ENCODE measurements around the gene PAX5. TPM values are rescaled to one million over a fixed set of nuclear protein-coding genes. Genes with fewer than 3 reads are reported as not detected.

The PAX5 gene
- total RNA-seq, 1 experiment from 2014 or later, result 6.6 TPM

DNA sequence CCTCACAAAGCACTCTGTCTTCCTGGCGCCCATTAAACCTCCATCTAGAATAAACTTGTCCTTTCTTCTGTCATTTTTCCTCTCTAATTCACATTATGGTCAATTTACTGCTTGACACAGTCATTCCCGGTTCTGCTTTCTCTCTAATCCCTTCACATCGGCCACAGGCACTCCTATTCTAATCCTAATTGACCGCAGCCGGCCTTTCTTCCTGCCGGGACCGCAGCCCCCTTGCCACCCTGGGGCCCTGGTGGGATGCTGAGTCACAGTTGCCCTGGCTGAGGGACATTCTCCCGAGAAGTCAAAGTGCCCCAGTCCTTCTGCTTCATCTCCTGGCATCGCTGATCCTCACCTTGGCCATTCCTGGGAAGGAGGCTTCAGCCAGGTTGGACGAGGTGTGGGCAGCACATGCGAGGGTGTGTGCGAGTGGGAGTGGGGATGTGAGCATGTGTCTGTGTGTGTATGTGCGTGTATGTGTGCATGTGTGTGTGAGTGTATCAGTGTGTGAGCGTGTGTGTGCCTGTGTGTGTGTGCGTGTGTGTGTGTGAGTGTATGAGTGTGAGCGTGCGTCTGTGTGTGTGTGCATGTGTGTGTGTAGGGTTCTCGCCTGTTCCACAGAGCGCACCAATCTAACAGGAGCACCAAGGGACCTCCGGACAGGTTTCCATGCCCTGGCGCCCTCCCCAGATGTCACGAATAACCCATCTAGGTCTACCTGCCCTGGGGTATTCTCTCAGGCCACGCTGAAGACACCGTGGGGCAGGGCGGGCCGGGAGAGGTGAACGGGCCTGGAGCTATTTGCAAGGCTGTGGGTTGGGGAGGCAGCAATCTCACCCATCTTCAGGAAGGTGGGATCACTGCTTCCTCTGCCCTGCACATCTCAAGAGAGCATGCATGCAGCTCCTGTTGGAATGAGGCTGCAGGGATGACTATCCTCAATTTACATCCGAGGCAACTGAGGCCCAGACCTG is 191.2 kb downstream of the PAX5 start:
- no peaks in the 10 kb centered on the region; the same call in 1 of the 2 replicates for H3K4me1 Mint-ChIP-seq
- H3K4me3 Mint-ChIP-seq, result no peak overlapping the region
- no peak overlapping the region for H3K27ac Mint-ChIP-seq
- ChIA-PET CTCF (interaction anchor here (0.6 to 1.8 kb wide), 2 partner anchors 13 to 30 kb away, joined by 5 to 9 read pairs; no protein-coding TSS in a partner anchor), POLR2A (no interaction called here)
- DNase-seq (ENCODE audit: low spot score), result no peak
- no peaks in the 10 kb centered on the region for H3K36me3 Mint-ChIP-seq
- H3K27me3 Mint-ChIP-seq (ENCODE audit: low read depth), result no peaks in the 10 kb centered on the region
- H3K9me3 Mint-ChIP-seq, result no peaks in the 10 kb centered on the region
- TF ChIP-seq ZNF423 (CRISPR knock-in tag; IDR thresholded peaks at IDR 0.05) (peak; percentile 72), FOXJ3 (CRISPR knock-in tag; IDR thresholded peaks at IDR 0.05; ENCODE audit: borderline replicate concordance) (no peak), GABPB1 (CRISPR knock-in tag; IDR thresholded peaks at IDR 0.05) (no peak), NFE2L1 (CRISPR knock-in tag; IDR thresholded peaks at IDR 0.05) (peak; percentile 83; the same call in 1 of the 2 replicates)
- TF ChIP-seq, protein P1, sequence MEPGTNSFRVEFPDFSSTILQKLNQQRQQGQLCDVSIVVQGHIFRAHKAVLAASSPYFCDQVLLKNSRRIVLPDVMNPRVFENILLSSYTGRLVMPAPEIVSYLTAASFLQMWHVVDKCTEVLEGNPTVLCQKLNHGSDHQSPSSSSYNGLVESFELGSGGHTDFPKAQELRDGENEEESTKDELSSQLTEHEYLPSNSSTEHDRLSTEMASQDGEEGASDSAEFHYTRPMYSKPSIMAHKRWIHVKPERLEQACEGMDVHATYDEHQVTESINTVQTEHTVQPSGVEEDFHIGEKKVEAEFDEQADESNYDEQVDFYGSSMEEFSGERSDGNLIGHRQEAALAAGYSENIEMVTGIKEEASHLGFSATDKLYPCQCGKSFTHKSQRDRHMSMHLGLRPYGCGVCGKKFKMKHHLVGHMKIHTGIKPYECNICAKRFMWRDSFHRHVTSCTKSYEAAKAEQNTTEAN (CRISPR knock-in tag; IDR thresholded peaks at IDR 0.05), result peak; percentile 10; the same call in 1 of the 2 replicates
- no peak for ATAC-seq

DNA sequence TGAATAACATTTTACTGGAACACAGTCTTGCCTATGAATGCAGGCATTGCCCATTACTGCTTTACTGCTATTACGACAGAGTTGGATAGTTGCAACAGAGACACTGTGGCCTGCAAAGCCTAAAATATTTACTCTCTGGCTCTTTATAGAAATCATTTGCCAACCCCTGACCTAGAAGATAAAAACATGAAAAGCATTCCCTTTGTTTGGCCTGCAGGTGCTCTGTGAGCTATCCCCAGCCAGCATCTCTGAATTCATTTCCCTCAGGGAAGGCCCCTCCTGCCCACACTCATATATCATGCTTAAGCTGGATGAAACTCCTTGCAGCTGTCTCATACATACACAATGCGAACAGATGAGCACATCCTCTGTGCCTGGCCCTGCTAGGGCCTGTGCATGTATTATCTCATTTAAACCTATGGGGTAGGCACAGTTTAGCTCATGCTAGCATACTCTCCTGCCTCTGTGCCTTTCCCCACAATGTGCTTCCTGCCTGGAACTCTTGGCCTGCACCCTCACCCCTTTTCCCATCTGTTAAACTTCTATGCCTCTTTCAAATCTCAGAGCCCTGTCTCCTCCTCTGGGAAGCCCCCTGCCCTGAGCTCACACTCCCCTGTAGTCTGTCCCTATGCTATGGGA is 193.1 kb downstream of the PAX5 start:
- ChIA-PET CTCF (interaction anchor here (1.0 to 2.5 kb wide), 6 partner anchors 13 to 128 kb away, joined by 3 to 17 read pairs (median 3); no protein-coding TSS in a partner anchor), POLR2A (interaction anchor here (1.0 kb wide), 1 partner anchor 18 kb away, joined by 3 read pairs; no protein-coding TSS in a partner anchor)
- DNase-seq (ENCODE audit: low spot score) (no peak), ATAC-seq (no peak)
- Mint-ChIP-seq H3K36me3 (no peaks in the 10 kb centered on the region), H3K4me1 (no peaks in the 10 kb centered on the region; the same call in 1 of the 2 replicates), H3K27me3 (ENCODE audit: low read depth) (no peaks in the 10 kb centered on the region), H3K27ac (no peak overlapping the region), H3K4me3 (no peak overlapping the region), H3K9me3 (no peaks in the 10 kb centered on the region)
- no peak for TF ChIP-seq FOXP1 (CRISPR knock-in tag; IDR thresholded peaks at IDR 0.05; ENCODE audit: borderline replicate concordance)
- TF ChIP-seq TP53 (CRISPR knock-in tag; IDR thresholded peaks at IDR 0.05), result no peak
- TF ChIP-seq GABPB1 (CRISPR knock-in tag; IDR thresholded peaks at IDR 0.05), result no peak
- no peak for TF ChIP-seq GTF2I (CRISPR knock-in tag; conservative IDR thresholded peaks at IDR 0.05)
- no peak for TF ChIP-seq MXD4 (CRISPR knock-in tag; IDR thresholded peaks at IDR 0.05; ENCODE audit: borderline replicate concordance)
- TF ChIP-seq, protein P2, sequence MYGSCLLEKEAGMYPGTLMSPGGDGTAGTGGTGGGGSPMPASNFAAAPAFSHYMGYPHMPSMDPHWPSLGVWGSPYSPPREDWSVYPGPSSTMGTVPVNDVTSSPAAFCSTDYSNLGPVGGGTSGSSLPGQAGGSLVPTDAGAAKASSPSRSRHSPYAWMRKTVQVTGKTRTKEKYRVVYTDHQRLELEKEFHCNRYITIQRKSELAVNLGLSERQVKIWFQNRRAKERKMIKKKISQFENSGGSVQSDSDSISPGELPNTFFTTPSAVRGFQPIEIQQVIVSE (CRISPR knock-in tag; IDR thresholded peaks at IDR 0.05; ENCODE audit: borderline replicate concordance), result no peak
- no peak for TF ChIP-seq NFYB (CRISPR knock-in tag; conservative IDR thresholded peaks at IDR 0.05; ENCODE audit: low read depth)
- no peak for TF ChIP-seq ZNF416 (CRISPR knock-in tag; IDR thresholded peaks at IDR 0.05)
- TF ChIP-seq, protein P3, sequence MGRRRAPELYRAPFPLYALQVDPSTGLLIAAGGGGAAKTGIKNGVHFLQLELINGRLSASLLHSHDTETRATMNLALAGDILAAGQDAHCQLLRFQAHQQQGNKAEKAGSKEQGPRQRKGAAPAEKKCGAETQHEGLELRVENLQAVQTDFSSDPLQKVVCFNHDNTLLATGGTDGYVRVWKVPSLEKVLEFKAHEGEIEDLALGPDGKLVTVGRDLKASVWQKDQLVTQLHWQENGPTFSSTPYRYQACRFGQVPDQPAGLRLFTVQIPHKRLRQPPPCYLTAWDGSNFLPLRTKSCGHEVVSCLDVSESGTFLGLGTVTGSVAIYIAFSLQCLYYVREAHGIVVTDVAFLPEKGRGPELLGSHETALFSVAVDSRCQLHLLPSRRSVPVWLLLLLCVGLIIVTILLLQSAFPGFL (CRISPR knock-in tag; IDR thresholded peaks at IDR 0.05; ENCODE audit: borderline replicate concordance), result no peak
- no peak for TF ChIP-seq ZNF121 (CRISPR knock-in tag; IDR thresholded peaks at IDR 0.05)
- no peak for TF ChIP-seq OVOL2 (CRISPR knock-in tag; IDR thresholded peaks at IDR 0.05; ENCODE audit: borderline replicate concordance)
- TF ChIP-seq, protein P4, sequence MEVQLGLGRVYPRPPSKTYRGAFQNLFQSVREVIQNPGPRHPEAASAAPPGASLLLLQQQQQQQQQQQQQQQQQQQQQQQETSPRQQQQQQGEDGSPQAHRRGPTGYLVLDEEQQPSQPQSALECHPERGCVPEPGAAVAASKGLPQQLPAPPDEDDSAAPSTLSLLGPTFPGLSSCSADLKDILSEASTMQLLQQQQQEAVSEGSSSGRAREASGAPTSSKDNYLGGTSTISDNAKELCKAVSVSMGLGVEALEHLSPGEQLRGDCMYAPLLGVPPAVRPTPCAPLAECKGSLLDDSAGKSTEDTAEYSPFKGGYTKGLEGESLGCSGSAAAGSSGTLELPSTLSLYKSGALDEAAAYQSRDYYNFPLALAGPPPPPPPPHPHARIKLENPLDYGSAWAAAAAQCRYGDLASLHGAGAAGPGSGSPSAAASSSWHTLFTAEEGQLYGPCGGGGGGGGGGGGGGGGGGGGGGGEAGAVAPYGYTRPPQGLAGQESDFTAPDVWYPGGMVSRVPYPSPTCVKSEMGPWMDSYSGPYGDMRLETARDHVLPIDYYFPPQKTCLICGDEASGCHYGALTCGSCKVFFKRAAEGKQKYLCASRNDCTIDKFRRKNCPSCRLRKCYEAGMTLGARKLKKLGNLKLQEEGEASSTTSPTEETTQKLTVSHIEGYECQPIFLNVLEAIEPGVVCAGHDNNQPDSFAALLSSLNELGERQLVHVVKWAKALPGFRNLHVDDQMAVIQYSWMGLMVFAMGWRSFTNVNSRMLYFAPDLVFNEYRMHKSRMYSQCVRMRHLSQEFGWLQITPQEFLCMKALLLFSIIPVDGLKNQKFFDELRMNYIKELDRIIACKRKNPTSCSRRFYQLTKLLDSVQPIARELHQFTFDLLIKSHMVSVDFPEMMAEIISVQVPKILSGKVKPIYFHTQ (CRISPR knock-in tag; IDR thresholded peaks at IDR 0.05), result no peak
- no peak for TF ChIP-seq NR3C1 (CRISPR knock-in tag; conservative IDR thresholded peaks at IDR 0.05; ENCODE audit: low read depth)
- no peak for TF ChIP-seq FOXJ3 (CRISPR knock-in tag; IDR thresholded peaks at IDR 0.05; ENCODE audit: borderline replicate concordance)
- TF ChIP-seq ZNF396 (CRISPR knock-in tag; IDR thresholded peaks at IDR 0.05; ENCODE audit: borderline replicate concordance), result no peak
- no peak for TF ChIP-seq ATF1 (CRISPR knock-in tag; IDR thresholded peaks at IDR 0.05)

Measured in WTC11 (cell line).